ENCODE data around the gene CST3.

The CST3 gene

DNA sequence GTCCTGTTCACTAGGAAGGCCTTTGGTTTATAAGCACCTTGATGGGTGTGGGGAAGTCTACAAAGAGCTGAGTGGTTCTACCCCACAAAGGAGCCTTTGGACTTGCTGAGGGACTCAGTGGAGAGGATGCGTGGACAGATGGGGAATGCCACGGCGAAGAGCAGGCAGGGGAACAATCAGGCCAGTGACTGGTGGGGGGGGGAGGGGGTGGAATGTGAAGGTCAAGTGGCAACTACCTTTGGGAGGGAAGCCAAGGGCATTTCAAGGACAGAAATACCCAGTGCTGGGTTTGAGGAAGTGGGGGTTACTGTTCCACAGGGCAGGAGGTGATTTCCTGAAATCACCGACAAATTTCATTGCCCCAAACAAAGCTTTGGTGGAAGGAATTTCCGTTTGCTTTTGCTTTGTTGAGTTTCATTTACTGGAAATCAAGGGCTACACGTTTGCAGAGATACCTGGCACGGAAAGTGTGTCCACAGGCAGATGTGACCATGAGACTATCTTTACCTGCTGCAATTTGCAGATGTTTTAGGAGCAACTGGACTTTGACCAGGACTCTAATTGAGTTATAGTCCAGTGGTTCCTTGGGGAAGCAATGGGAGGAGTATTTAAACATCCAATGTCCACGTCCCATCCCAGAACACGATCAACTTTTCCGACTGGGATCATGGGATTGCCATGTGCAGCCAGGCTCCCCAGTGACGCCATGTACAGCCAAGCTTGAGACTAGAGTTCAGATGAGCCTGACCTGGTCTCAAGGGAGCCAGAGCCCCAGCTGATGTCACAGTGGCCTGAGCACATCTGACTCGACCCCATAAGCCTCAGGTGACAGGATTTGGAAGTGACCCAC lies 8.0 kb downstream of the CST3 start:
- no peak overlapping the region for H3K4me3 ChIP-seq (ENCODE audit: control insufficient read depth, low read depth, low read length)
- TF ChIP-seq, protein P1, sequence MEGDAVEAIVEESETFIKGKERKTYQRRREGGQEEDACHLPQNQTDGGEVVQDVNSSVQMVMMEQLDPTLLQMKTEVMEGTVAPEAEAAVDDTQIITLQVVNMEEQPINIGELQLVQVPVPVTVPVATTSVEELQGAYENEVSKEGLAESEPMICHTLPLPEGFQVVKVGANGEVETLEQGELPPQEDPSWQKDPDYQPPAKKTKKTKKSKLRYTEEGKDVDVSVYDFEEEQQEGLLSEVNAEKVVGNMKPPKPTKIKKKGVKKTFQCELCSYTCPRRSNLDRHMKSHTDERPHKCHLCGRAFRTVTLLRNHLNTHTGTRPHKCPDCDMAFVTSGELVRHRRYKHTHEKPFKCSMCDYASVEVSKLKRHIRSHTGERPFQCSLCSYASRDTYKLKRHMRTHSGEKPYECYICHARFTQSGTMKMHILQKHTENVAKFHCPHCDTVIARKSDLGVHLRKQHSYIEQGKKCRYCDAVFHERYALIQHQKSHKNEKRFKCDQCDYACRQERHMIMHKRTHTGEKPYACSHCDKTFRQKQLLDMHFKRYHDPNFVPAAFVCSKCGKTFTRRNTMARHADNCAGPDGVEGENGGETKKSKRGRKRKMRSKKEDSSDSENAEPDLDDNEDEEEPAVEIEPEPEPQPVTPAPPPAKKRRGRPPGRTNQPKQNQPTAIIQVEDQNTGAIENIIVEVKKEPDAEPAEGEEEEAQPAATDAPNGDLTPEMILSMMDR (IDR thresholded peaks at IDR 0.05; ENCODE audit: control insufficient read depth, insufficient read depth, low read depth, low read length, missing control alignments), result no peak
- DNase-seq (ENCODE audit: low read depth), result no peak

DNA sequence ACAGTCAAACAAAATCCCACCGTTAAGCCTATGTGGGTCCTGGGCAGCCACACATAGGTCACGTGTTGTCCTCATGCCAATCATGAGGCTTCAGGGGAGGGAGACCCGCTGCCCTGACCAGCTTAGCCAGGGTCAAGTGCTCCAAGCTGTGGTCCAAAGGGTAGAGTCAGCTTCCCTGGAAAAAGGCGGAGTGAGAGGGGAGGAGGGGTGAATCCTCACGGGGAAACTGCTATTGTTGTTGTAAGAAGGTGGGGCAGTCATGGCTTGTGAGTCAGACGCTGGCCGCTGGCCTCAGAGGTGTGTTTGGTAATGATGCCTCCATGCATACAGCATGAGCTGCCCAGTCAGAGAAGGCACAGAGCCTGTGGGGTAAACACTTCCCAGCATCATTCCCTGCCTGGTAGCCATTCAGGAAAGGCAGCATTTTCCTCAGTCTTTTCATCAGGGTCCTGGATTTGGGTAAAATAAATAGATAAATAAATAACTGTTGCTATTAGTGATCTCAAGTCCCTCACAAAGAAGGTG lies 8.7 kb downstream of the CST3 start:
- TF ChIP-seq, protein P1 (IDR thresholded peaks at IDR 0.05; ENCODE audit: control insufficient read depth, insufficient read depth, low read depth, low read length, missing control alignments), result no peak
- H3K4me3 ChIP-seq (ENCODE audit: control insufficient read depth, low read depth, low read length), result no peak overlapping the region
- DNase-seq (ENCODE audit: low read depth), result no peak

DNA sequence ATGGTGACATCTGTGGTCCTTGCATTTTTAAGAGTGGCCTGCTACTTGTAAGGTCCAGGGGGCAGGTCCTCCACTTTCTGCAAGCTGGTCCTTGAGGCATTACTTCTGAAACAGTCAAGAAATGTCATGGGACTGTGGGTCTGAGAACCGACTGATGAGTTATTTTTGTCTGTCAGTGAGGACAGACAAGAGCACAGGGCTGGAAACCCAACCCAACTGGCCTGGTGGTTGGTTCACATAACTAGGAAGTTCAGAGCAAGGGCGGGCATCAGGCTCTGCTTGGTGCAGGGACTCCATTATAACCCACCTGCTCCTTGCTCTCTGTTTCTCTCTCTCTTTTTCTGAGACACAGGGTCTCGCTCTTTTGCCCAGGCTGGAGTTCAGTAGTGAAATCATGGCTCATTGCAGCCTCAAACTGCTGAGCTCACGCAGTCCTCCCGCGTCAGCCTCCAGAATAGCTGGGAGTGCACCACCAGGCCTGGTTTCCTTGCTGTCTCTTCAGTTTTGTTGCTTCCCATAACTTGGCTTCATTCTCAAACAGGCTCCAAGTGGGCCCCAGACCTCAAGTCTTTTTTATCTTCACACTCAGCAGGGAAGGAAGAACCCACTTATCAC lies 9.2 kb downstream of the CST3 start:
- DNase-seq (ENCODE audit: low read depth), result no peak
- TF ChIP-seq, protein P1 (IDR thresholded peaks at IDR 0.05; ENCODE audit: control insufficient read depth, insufficient read depth, low read depth, low read length, missing control alignments), result no peak
- H3K4me3 ChIP-seq (ENCODE audit: control insufficient read depth, low read depth, low read length), result no peak overlapping the region

DNA sequence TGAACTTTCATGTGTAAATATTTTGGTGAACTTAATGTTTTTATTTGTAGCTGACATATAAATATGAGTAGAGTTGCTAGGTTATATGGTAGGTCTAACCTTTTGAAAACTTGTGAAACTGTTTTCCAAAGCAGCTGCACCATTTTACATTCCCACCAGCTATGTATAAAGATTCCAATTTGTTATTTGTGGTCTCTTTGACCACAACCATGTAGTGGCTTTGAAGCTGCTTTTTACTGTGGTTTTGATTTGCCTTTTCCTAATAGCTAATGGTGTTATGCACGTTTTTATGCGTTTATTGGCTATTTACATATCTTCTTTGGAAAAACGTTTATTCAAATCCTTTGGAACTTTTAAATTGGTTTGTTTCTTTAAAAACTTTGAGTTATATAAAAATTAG lies 10.3 kb downstream of the CST3 start:
- no peak overlapping the region for H3K4me3 ChIP-seq (ENCODE audit: control insufficient read depth, low read depth, low read length)
- no peak for DNase-seq (ENCODE audit: low read depth)
- TF ChIP-seq, protein P1 (IDR thresholded peaks at IDR 0.05; ENCODE audit: control insufficient read depth, insufficient read depth, low read depth, low read length, missing control alignments), result no peak

DNA sequence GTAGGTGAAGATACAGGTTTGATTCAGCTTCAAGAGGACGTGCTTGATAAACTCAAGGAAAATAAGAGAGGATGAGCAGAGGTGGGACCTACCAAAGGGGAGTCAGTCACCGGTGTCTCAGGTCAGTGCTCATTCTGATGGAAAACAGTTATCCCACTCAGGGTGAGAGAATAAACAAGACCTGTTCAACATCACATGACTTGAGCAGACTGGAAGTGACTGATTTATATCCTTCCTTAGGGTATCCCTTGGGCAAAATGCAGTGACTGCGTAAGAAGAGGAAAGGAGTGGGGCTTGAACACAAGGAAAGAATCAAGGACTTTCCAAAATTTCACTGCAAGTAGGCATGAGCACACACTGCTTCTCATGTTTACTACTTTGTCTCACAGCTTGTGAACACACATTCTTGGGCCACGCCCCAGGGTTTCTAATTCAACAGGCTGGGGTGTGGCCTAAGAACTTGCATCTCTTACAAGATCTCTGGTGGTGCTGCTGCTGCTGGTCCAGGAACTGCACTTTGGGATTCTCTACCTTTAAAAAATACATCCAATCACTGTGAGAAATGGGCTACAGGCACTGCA lies 11.6 kb downstream of the CST3 start:
- no peak overlapping the region for H3K4me3 ChIP-seq (ENCODE audit: control insufficient read depth, low read depth, low read length)
- DNase-seq (ENCODE audit: low read depth), result no peak
- TF ChIP-seq, protein P1 (IDR thresholded peaks at IDR 0.05; ENCODE audit: control insufficient read depth, insufficient read depth, low read depth, low read length, missing control alignments), result no peak

DNA sequence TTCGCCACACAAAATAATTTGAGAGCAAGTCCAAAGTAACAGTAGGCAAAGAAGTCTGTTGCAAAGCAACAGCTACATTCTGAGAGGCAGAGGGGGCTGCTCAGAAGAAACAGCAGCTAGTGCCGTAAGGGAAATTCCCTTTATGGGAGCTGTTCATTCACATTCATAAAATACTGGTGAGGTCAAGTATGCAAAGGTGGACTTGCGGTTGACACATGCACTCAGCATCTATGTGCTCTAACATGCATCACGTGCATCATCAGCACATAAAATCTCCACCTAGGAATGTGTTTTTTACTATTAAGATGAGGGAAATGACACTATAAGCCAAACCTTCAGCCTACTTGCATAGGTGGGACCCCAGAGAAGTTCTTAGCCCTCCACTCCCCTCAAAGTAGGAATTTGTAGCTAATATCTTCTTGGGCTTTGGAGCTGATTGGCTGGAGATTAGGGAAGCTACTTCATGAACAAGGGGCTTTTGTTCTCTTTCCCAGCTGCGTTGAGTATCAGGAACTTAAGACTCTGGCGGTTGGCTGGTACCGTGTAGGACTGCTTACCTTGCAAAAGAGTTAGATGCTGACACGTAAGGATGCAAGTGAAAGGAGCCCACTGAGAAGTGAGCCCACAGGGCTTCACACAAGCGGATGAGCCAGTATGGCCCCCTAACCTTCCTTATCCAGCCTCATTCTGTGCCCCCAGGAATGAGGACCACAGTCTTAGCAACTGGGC lies 12.4 kb downstream of the CST3 start:
- TF ChIP-seq, protein P1 (IDR thresholded peaks at IDR 0.05; ENCODE audit: control insufficient read depth, insufficient read depth, low read depth, low read length, missing control alignments), result no peak
- no peak overlapping the region for H3K4me3 ChIP-seq (ENCODE audit: control insufficient read depth, low read depth, low read length)
- DNase-seq (ENCODE audit: low read depth), result no peak
